ENCODE results near the gene PTPRN2. TPM values are rescaled to one million over a fixed set of nuclear protein-coding genes. Genes with fewer than 3 reads are reported as not detected.

PTPRN2 gene
- total and polyA plus RNA-seq, 8 donors = 12.2 to 49.2 (median 31.8) TPM

DNA sequence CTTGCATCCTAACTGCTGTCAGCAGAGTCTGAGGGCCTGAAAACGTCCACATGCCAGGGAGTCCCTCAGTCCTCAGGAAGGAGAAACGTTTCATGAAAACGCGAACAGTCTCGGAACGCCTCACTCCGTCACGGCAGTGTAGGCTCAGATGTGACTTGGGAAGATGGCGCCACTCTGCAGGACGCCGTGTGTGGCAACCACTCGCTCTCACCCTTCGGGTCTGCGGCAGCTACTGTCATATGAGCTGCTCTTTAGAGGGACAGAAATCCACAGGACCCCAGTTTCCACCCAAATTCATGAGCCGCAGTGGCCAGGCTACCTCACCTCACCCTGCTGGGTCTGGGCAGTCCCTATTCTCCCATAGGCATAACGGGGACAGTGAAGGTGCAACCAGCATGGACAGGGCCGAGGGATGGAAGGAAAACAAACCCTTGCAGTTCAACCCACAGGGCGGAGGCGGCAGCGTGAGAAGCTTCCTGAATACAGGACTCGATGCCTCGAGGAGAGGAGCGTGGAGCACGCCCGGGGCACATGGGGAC lies 812.5 kb downstream of the PTPRN2 start:
- H3K4me3 ChIP-seq = no peak overlapping the region
- ATAC-seq = no peak
- H3K36me3 ChIP-seq = no peaks in the 10 kb centered on the region
- TF ChIP-seq, protein P1, sequence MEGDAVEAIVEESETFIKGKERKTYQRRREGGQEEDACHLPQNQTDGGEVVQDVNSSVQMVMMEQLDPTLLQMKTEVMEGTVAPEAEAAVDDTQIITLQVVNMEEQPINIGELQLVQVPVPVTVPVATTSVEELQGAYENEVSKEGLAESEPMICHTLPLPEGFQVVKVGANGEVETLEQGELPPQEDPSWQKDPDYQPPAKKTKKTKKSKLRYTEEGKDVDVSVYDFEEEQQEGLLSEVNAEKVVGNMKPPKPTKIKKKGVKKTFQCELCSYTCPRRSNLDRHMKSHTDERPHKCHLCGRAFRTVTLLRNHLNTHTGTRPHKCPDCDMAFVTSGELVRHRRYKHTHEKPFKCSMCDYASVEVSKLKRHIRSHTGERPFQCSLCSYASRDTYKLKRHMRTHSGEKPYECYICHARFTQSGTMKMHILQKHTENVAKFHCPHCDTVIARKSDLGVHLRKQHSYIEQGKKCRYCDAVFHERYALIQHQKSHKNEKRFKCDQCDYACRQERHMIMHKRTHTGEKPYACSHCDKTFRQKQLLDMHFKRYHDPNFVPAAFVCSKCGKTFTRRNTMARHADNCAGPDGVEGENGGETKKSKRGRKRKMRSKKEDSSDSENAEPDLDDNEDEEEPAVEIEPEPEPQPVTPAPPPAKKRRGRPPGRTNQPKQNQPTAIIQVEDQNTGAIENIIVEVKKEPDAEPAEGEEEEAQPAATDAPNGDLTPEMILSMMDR (IDR thresholded peaks at IDR 0.05) = no peak
- H3K9me3 ChIP-seq = no peaks in the 10 kb centered on the region
- DNase-seq = peak in 2 of 6 donors; percentile 30 to 35
- FAIRE-seq = no peak
- 86 to 87% methylated on average over 25 of the region's 25 CpGs for WGBS, 2 donors
- no peaks in the 10 kb centered on the region for H3K4me1 ChIP-seq
- H3K27ac ChIP-seq = no peak overlapping the region
- intact Hi-C loops (cut with DNase I) = loop anchor here in 1 of 3 donors (10.0 kb wide), 1 partner anchor 60 kb away; no protein-coding TSS in a partner anchor
- H3K27me3 ChIP-seq = no peaks in the 10 kb centered on the region

DNA sequence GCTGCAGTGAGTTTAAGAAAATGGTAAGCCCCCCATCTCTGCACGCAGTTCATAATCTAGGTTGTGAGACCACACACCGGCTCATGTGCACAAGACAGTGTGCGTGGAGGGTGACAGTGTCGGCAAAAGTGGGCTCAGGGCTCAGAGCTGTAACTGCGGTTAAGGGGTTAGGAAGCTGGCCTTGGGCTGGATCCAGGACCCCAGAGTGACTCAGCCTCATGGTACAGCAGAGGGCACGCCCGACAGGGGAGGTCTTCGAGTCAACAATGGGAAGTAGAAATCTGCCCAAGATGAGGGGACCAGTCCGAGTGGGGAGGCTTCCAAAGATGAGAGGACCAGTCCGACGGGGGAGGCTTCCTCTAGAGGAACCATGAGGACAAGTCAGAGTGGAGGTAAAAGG lies 813.1 kb downstream of the PTPRN2 start:
- DNase-seq (peak in 1 of 6 donors; percentile 47), FAIRE-seq (no peak), ATAC-seq (no peak)
- 86 to 94% methylated on average over 11 of the region's 11 CpGs for WGBS, 2 donors
- intact Hi-C loops (cut with DNase I) = loop anchor here in 1 of 3 donors (10.0 kb wide), 1 partner anchor 60 kb away; no protein-coding TSS in a partner anchor
- TF ChIP-seq, protein P1 (IDR thresholded peaks at IDR 0.05) = no peak
- H3K9me3 ChIP-seq = no peaks in the 10 kb centered on the region
- no peaks in the 10 kb centered on the region for H3K36me3 ChIP-seq
- no peaks in the 10 kb centered on the region for H3K4me1 ChIP-seq
- no peak overlapping the region for H3K4me3 ChIP-seq
- no peak overlapping the region for H3K27ac ChIP-seq
- no peaks in the 10 kb centered on the region for H3K27me3 ChIP-seq

DNA sequence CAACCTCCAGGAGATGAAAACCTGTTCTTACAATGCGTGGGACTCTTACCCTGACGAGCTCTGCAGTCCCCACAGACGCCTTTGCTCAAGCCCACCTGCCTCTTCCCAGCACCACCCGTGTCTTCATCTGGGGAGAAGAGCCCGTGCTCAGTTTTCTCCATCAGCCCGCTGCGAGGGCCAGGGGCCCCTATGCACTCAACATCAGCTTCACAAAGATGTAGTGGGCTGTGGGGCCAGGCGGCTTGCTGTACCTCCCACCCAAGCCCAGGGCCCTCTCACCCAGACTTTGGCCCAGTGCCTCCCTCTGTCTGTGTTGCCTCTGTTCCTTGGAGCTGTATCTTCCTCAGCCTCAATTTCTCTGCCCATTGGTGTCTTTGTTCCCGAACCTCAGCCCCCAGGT lies 814.3 kb downstream of the PTPRN2 start:
- WGBS, 2 donors = 87 to 88% methylated on average over 9 of the region's 9 CpGs
- Histone ChIP-seq H3K9me3 (no peaks in the 10 kb centered on the region), H3K4me3 (no peak overlapping the region), H3K36me3 (no peaks in the 10 kb centered on the region), H3K27me3 (no peaks in the 10 kb centered on the region), H3K27ac (no peak overlapping the region), H3K4me1 (no peaks in the 10 kb centered on the region)
- intact Hi-C loops (cut with DNase I) = loop anchor here in 1 of 3 donors (10.0 kb wide), 1 partner anchor 59 kb away; no protein-coding TSS in a partner anchor
- DNase-seq = peak in 1 of 6 donors; percentile 35
- no peak for ATAC-seq
- TF ChIP-seq, protein P1 (IDR thresholded peaks at IDR 0.05) = no peak
- FAIRE-seq = no peak

DNA sequence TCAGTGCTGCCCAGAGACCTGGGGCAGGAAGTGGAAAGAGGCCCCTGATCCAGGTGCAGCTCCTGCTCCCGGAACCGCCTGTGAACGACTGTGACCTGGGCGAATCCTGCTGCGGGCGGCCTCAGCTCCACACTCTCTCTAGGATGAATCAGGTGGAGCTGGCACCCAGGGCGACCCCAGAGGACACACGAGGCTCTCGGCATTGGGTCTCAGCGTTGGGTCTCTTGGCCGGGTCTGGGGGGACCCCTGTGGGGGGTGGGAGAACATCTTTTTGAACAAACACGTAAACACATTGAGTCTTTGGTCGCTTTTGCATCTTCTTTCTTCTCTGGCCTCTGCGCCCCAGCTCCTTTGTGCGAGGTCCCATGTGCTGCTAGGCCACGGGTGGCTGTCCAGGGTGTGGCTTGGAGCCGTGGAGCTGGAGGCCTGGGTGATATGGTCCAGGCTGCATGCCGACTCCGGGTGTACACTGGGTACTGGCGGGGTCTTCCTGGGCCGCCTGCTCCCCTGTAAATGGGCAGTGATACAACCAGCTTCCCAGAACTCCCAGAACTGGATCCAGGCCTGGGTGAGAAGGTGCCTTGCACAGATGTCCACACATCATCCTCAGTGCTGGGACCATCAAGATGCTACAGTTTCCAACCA lies 815.0 kb downstream of the PTPRN2 start:
- H3K27me3 ChIP-seq = no peaks in the 10 kb centered on the region
- 93% methylated on average over 21 of the region's 21 CpGs for WGBS, 2 donors
- no peaks in the 10 kb centered on the region for H3K36me3 ChIP-seq
- H3K4me3 ChIP-seq = no peak overlapping the region
- H3K9me3 ChIP-seq = no peaks in the 10 kb centered on the region
- H3K4me1 ChIP-seq = no peaks in the 10 kb centered on the region
- FAIRE-seq = no peak
- TF ChIP-seq, protein P1 (IDR thresholded peaks at IDR 0.05) = no peak
- ATAC-seq = no peak
- intact Hi-C loops (cut with DNase I) = loop anchor here in 1 of 3 donors (10.0 kb wide), 1 partner anchor 58 kb away; no protein-coding TSS in a partner anchor
- no peak overlapping the region for H3K27ac ChIP-seq
- peak in 2 of 6 donors; percentile 40 to 41 for DNase-seq

DNA sequence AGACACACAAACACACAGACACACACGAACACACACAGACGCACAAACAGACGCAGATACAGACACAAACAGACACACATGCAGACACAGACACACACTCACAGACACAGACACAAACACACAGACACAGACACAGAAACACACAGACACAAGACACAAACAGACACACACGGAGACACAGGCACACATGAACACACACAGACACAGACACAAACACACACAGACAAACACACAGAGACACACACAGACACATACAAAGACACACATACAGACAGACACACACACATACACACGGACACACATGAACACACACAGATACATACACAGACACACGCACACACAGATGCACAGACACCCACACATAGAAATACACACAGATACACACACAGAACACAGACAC lies 815.9 kb downstream of the PTPRN2 start:
- FAIRE-seq (no peak), DNase-seq (peak in 1 of 6 donors; percentile 2), ATAC-seq (no peak)
- Histone ChIP-seq H3K9me3 (no peaks in the 10 kb centered on the region), H3K4me1 (no peaks in the 10 kb centered on the region), H3K27me3 (no peaks in the 10 kb centered on the region), H3K27ac (no peak overlapping the region), H3K4me3 (no peak overlapping the region), H3K36me3 (no peaks in the 10 kb centered on the region)
- intact Hi-C loops (cut with DNase I) = loop anchor here in 1 of 3 donors (10.0 kb wide), 1 partner anchor 57 kb away; no protein-coding TSS in a partner anchor
- TF ChIP-seq, protein P1 (IDR thresholded peaks at IDR 0.05) = no peak
- 90 to 97% methylated on average over 6 of the region's 6 CpGs for WGBS, 2 donors
